ENCODE data around the gene DIS3L.
A peak's percentile ranks its signal among the peaks of the same experiment; 100 is the strongest.
"Not testable (repeated sequence)": the region's sequence is repeated elsewhere in the genome, so short reads cannot be mapped to it uniquely, and the experiment has no call there.

Gene DIS3L

DNA sequence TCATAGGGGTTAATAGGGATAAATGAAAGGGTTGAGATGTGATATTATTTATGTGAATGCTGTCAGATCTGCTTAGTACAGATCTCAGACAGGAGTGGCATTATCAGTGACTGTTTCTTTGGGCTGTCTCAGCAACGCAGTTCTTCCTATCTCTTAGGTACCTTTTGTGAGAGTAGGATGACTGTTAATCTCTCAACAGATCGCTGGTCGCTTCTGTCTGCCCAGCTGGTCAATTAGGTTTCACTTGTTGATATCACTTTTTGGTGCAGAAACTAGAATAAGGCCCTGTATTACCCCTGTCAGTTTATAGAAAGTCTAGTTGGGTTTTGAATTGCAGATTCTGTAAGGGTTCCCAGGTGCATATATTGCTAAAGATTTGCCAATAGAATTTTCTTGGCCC lies 16.5 kb downstream of the DIS3L start:
- Histone ChIP-seq H3K4me3 (no peak overlapping the region), H3K36me3 (replicated peaks) (peaks cover 48% of the 10 kb centered on the region)

DNA sequence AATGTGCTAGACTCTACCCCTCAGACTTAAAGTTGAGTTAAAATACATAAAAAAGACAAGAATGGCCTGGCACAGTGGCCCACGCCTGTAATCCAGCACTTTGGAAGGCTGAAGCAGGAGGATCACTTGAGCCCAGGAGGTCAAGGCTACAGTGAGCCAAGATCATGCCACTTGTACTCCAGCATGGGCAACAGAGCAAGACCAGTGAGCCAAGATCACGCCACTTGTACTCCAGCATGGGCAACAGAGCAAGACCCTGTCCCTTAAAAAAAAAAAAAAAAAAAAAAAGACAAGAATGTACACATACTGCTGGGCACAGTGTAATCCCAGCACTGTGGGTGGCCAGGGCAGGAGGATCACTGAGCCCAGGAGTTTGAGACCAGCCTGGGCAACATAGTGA lies 17.4 kb downstream of the DIS3L start:
- Histone ChIP-seq H3K4me3 (no peak overlapping the region), H3K4me1 (no peaks in the 10 kb centered on the region), H3K27me3 (ENCODE audit: low read depth) (no peaks in the 10 kb centered on the region), H3K9me3 (no peaks in the 10 kb centered on the region), H3K36me3 (replicated peaks) (peaks cover 49% of the 10 kb centered on the region)
- no peak for DNase-seq (ENCODE audit: low spot score in 2 of 2)
- in situ Hi-C loops (cut with MboI; ENCODE audit: low sequenced_read_pairs) = no loop called here

More for the DNA sequence above, 16.5 kb downstream of the DIS3L start:
- no peak for DNase-seq (ENCODE audit: low spot score in 2 of 2)
- no peaks in the 10 kb centered on the region for H3K4me1 ChIP-seq
- no peaks in the 10 kb centered on the region; the same call in 1 of the 2 replicates for H3K9me3 ChIP-seq
- H3K27me3 ChIP-seq (ENCODE audit: low read depth) = no peaks in the 10 kb centered on the region
- in situ Hi-C loops (cut with MboI; ENCODE audit: low sequenced_read_pairs) = no loop called here

DNA sequence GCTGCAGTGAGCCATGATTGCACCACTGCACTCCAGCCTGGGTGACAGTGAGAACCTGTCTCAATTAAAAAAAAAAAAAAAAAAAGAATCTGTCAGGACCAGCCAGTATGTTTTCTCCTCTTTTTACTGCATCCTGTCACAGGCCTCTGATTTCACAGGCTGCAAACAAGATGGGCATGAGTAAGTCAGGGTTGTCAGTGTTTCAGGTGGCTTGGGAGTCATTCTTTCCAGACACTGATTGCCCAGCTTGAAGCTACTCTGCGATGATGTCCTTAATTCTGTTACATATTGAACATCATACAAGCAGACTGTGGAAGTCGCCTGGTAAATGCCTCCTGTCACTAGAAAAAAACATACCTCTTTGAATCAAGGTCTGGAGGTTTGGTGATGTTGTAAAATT lies 18.8 kb downstream of the DIS3L start:
- Histone ChIP-seq H3K9me3 (no peaks in the 10 kb centered on the region), H3K4me1 (no peaks in the 10 kb centered on the region), H3K4me3 (no peak overlapping the region), H3K36me3 (replicated peaks) (peaks cover 53% of the 10 kb centered on the region), H3K27me3 (ENCODE audit: low read depth) (no peaks in the 10 kb centered on the region)
- DNase-seq (ENCODE audit: low spot score in 2 of 2) = no peak
- in situ Hi-C loops (cut with MboI; ENCODE audit: low sequenced_read_pairs) = no loop called here

DNA sequence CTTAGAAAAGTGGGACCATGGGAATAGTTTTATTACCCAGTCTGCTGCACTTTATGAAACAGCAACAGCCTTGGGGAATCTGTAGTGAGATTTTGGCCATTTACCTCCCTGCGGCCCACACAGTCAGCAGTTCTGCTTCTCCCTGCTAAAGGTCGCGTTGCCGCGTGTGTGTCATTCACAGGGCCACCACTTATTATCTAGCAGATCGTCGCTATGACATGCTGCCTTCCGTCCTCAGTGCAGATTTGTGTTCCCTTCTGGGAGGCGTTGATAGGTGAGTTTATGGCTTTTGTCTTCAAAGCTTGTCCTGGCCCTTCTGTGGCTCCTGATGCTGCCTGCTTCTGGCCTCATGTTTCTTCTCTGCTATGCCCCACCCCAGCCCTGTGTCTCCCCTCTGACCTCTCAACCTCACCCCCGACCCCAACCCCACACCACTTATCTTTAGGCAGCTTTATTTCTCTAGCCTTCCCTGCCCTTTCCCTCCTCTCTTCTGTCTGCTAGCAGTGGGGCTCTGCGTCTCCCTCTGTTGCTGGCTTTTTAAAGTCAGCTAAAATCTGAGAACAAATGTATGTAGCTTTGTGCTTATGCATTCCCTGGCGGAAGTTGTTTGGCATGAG lies 30.1 kb downstream of the DIS3L start:
- DNase-seq (ENCODE audit: low spot score in 2 of 2) = no peak
- Histone ChIP-seq H3K27me3 (ENCODE audit: low read depth) (no peaks in the 10 kb centered on the region), H3K9me3 (no peaks in the 10 kb centered on the region), H3K36me3 (replicated peaks) (peaks cover 77% of the 10 kb centered on the region), H3K4me1 (peaks cover 13% of the 10 kb centered on the region), H3K4me3 (no peak overlapping the region)
- in situ Hi-C loops (cut with MboI; ENCODE audit: low sequenced_read_pairs) = no loop called here

DNA sequence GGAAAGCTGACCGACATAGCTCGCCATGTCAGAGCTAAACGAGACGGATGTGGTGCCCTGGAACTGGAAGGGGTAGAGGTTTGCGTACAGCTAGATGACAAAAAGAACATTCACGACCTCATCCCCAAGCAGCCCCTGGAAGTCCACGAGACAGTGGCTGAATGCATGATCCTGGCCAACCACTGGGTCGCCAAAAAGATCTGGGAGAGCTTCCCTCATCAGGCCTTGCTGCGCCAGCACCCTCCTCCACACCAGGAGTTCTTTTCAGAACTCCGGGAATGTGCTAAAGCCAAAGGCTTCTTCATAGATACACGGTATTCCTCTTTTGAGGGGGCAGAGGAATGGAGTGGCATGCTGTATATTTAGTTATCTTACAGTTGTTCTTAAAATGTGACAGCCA lies 32.7 kb downstream of the DIS3L start:
- in situ Hi-C loops (cut with MboI; ENCODE audit: low sequenced_read_pairs) = no loop called here
- Histone ChIP-seq H3K36me3 (replicated peaks) (peaks cover 78% of the 10 kb centered on the region), H3K9me3 (no peaks in the 10 kb centered on the region), H3K4me1 (peaks cover 21% of the 10 kb centered on the region), H3K27me3 (ENCODE audit: low read depth) (no peaks in the 10 kb centered on the region), H3K4me3 (no peak overlapping the region)
- no peak for DNase-seq (ENCODE audit: low spot score in 2 of 2)

DNA sequence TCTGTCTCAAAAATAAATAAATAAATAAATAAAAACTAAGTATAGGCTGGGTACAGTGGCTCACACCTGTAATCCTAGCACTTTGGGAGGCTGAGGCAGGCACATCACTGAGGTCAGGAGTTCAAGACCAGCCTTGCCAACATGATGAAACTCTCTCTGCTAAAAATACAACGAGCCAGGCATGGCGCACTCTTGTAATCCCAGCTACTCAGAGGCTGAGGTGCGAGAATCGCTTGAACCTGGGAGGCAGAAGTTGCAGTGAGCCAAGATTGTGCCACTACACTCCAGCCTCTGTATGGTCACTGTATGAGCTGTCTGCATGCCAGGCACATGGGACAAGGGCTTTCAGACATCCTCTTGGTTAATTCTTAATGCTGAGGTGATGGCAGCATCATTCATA lies 34.4 kb downstream of the DIS3L start:
- no peaks in the 10 kb centered on the region for H3K27me3 ChIP-seq (ENCODE audit: low read depth)
- peaks cover 14% of the 10 kb centered on the region for H3K4me1 ChIP-seq
- no peaks in the 10 kb centered on the region for H3K9me3 ChIP-seq
- no peak overlapping the region for H3K4me3 ChIP-seq
- in situ Hi-C loops (cut with MboI; ENCODE audit: low sequenced_read_pairs) = no loop called here
- peaks cover 78% of the 10 kb centered on the region for H3K36me3 ChIP-seq (replicated peaks)
- no peak for DNase-seq (ENCODE audit: low spot score in 2 of 2)

DNA sequence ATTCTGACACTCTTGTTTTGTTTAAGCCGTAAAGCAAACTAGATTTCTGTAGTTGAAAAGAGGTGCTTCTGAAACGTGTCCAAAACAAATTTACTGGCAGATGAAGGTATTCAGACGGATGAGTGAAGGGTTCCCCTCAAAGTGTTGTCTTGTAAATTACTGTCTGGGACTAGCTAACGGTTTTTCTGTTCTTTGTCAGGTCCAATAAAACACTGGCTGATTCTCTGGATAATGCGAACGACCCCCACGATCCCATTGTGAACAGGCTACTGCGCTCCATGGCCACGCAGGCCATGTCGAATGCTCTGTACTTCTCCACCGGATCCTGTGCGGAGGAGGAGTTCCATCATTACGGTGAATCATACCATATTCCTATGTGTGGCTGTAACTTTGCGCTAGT lies 35.4 kb downstream of the DIS3L start:
- DNase-seq (ENCODE audit: low spot score in 2 of 2) = peak; percentile 91 to 100
- no peaks in the 10 kb centered on the region for H3K9me3 ChIP-seq
- peaks cover 77% of the 10 kb centered on the region for H3K36me3 ChIP-seq (replicated peaks)
- no peak overlapping the region for H3K4me3 ChIP-seq
- in situ Hi-C loops (cut with MboI; ENCODE audit: low sequenced_read_pairs) = no loop called here
- H3K27me3 ChIP-seq (ENCODE audit: low read depth) = no peaks in the 10 kb centered on the region
- peaks cover 14% of the 10 kb centered on the region for H3K4me1 ChIP-seq

DNA sequence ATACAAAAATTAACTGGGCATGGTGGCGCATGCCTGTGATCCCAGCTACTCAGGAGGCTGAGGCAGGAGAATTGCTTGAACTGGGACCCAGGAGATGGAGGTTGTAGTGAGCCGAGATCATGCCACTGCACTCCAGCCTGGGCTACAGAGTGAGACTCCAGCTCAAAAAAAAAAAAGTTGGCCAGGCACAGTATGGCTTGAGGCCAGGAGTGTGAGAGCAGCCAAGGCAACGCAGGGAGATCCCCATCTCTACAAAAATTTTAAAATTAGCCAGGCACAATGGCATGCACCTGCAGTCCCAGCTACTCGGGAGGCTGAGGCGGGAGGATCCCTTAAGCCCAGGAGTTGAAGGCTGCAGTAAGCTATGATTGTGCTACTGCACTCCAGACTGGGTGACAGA lies 55.2 kb downstream of the DIS3L start:
- H3K9me3 ChIP-seq; DNase-seq (ENCODE audit: low spot score in 2 of 2); H3K4me3 ChIP-seq; H3K4me1 ChIP-seq; in situ Hi-C loops (cut with MboI; ENCODE audit: low sequenced_read_pairs); H3K27me3 ChIP-seq (ENCODE audit: low read depth): not testable (repeated sequence)
- H3K36me3 ChIP-seq (replicated peaks) = peaks cover 81% of the 10 kb centered on the region

DNA sequence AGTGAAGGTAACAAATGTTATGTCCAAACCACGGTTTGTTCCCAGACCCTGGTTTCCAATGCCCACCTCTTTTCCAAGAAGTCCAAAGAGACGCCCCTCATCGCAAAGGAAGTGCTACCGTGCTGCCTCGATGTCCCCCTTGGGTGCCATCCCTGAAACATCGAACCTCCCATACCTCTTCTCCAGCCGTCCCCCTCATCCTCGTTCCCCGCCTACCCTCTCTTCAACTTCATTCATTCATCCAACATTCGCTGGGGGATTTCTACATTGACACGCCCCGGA lies 62.6 kb downstream of the DIS3L start:
- peak overlapping the region; percentile 74 for H3K4me3 ChIP-seq
- in situ Hi-C loops (cut with MboI; ENCODE audit: low sequenced_read_pairs) = no loop called here
- no peak for DNase-seq (ENCODE audit: low spot score in 2 of 2)
- H3K27me3 ChIP-seq (ENCODE audit: low read depth) = no peaks in the 10 kb centered on the region
- H3K4me1 ChIP-seq = peaks cover 17% of the 10 kb centered on the region
- H3K36me3 ChIP-seq (replicated peaks) = peaks cover 29% of the 10 kb centered on the region
- H3K9me3 ChIP-seq = no peaks in the 10 kb centered on the region

DNA sequence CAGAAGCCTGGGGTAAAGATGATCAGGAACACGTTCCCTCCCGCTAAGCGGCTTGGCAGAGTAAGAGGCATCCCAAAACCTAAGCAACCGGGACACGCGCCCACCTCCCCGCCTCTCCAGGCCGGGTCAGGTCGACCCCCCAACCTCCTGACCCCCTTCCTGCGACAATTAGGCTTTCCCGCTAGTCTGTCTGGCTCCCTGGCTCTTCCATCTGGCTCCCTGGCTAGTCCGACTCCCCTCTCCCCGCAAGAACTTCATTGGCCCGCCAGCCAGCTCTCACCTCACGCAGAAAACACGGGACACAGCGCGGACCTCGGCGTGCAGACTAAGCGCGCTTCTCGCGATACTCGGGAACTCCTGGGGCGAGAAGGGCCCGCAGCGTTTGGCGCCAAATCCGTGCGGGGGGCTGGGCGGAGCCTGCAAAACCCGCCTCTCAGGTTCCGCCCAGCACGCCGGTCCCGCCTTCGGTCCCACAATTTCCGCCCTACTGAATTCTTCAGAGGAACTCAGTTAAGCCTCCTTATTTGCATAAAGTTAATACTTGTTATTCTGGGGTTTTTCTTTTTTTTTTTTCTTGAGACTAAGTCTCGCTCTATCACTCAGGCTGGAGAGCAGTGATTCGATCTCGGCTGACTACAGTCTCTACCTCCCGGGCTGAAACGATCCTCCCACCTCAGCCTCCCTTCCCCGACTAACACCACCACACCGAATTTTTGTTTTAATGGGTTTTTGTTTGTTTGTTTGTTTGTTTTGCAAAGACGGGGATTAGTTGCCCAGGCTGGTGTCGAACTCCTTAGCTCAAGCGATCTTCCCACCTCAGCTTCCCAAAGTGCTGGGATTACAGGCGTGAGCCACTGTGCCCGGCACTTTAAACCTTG lies 63.2 kb downstream of the DIS3L start, which contains the start of gene TIPIN:
Gene TIPIN (minus strand): TSS at position 327 of the 878 bp plus-strand sequence. CDS start 3,738 bp downstream, outside the sequence.
- peaks cover 24% of the 10 kb centered on the region for H3K36me3 ChIP-seq (replicated peaks)
- no peaks in the 10 kb centered on the region for H3K27me3 ChIP-seq (ENCODE audit: low read depth)
- peak within 1 kb of the TSS; percentile 74 for H3K4me3 ChIP-seq
- peaks cover 17% of the 10 kb centered on the region for H3K4me1 ChIP-seq
- DNase-seq (ENCODE audit: low spot score in 2 of 2) = peak; percentile 99 to 100
- in situ Hi-C loops (cut with MboI; ENCODE audit: low sequenced_read_pairs) = no loop called here
- no peaks in the 10 kb centered on the region for H3K9me3 ChIP-seq

DNA sequence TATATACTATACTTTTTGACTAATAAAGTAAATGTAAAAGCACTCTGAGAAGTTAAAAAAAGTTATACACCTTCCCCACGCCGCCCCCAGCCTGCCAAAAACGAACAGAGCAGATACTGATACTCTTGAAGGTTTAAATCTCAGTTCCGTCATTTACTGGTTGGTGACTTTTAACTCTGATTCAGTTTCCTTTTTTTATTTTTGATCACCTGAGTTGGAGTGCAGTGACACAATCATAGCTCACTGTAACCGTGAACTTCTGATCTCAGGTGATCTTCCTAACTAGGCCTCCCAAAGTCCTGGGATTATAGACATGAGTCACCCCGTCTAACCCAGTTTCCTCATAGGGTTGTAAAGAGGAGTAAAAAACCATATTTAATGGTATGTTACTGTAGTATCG lies 66.4 kb downstream of the DIS3L start:
- no peaks in the 10 kb centered on the region for H3K9me3 ChIP-seq
- peaks cover under 1% of the 10 kb centered on the region; the same call in 1 of the 2 replicates for H3K36me3 ChIP-seq (replicated peaks)
- DNase-seq (ENCODE audit: low spot score in 2 of 2) = no peak
- H3K4me3 ChIP-seq = no peak overlapping the region
- peaks cover 12% of the 10 kb centered on the region for H3K4me1 ChIP-seq
- H3K27me3 ChIP-seq (ENCODE audit: low read depth) = no peaks in the 10 kb centered on the region
- in situ Hi-C loops (cut with MboI; ENCODE audit: low sequenced_read_pairs) = no loop called here

DNA sequence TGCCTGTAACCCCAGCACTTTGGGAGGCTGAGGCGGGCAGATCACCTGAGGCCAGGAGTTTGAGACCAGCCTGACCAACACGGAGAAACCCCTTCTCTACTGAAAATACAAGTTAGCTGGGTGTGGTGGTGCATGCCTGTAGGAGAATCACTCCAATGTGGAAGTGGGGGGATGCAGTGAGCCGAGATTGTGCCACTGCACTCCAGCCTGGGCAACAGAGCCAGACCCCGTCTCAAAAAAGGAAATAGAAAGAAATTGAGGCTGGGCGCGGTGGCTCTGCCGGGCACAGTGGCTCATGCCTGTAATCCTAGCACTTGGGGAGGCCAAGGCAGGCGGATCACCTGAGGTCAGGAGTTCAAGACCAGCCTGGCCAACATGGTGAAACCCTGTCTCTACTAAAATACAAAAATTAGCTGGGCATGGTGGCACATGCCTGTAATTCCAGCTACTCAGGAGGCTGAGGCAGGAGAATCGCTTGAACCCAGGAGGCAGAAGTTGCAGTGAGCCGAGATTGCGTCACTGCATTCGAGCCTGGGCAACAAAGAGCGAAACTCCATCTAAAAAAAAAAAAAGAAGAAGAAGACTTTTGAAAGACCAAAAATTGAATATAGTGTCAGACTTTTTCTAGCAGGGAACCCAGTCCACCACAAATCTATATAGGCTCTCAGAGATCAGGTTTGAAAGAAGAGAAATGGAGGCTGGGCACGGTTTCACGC lies 68.5 kb downstream of the DIS3L start:
- DNase-seq (ENCODE audit: low spot score in 2 of 2); H3K9me3 ChIP-seq; in situ Hi-C loops (cut with MboI; ENCODE audit: low sequenced_read_pairs); H3K27me3 ChIP-seq (ENCODE audit: low read depth); H3K36me3 ChIP-seq (replicated peaks); H3K4me1 ChIP-seq; H3K4me3 ChIP-seq: not testable (repeated sequence)

DNA sequence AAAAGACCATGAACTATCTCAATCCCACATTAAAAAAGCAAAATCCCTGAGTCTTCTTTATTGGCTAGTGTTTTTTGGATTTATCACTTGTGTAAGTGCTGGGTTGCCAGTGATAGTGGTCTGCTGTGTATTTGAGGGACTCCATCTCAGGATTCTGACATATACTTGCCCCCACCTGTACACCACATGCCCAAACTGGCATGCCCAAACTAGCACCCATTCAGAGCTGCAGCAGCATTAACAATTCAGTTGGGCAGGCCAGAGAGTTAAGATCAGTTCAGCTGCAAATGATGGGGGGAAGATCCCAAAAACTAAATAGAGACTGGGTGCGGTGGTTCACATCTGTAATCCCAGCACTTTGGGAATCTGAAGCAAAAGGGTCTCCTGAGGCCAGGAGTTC lies 69.4 kb downstream of the DIS3L start:
- in situ Hi-C loops (cut with MboI; ENCODE audit: low sequenced_read_pairs) = no loop called here

DNA sequence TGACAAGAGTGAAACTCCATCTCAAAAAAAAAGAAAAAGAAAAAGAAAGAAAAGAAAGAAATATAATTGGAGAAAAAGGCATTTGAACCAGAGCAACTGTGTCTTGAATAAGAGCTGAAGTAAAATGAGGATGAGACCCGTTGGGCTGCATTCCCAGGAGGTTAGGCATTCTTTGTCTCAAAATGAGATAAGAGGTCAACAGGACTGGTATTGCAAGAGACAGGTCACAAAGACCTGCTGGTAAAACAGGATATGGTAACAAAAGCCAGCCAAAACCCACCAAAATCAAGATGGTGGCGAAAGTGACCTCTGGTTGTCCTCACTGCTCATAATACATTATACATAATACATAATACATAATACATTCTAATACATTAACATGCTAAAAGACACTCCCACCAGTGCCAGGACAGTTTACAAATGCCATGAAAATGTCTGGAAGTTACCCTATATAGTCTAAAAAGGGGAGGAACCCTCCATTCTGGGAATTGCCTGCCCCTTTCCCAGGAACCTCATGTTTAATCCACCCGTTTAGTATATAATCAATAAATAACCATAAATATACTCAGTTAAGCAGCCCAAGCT lies 71.7 kb downstream of the DIS3L start:
- H3K9me3 ChIP-seq = no peaks in the 10 kb centered on the region
- no peak for DNase-seq (ENCODE audit: low spot score in 2 of 2)
- peaks cover 6% of the 10 kb centered on the region for H3K4me1 ChIP-seq
- no peaks in the 10 kb centered on the region for H3K36me3 ChIP-seq (replicated peaks)
- no peak overlapping the region for H3K4me3 ChIP-seq
- H3K27me3 ChIP-seq (ENCODE audit: low read depth) = no peaks in the 10 kb centered on the region
- in situ Hi-C loops (cut with MboI; ENCODE audit: low sequenced_read_pairs) = no loop called here

More for the DNA sequence above, 69.4 kb downstream of the DIS3L start:
- H3K9me3 ChIP-seq = no peaks in the 10 kb centered on the region
- no peaks in the 10 kb centered on the region for H3K27me3 ChIP-seq (ENCODE audit: low read depth)
- DNase-seq (ENCODE audit: low spot score in 2 of 2) = no peak
- H3K36me3 ChIP-seq (replicated peaks) = no peaks in the 10 kb centered on the region
- no peak overlapping the region for H3K4me3 ChIP-seq
- H3K4me1 ChIP-seq = no peaks in the 10 kb centered on the region; the same call in 1 of the 2 replicates
